Measurements from ENCODE around the gene NRM.

Gene NRM

GRCh38 chr6:30646450-30647241 is 44.1 kb downstream of the NRM start, which contains the start of gene C6orf136:
Gene C6orf136, plus strand, starts transcription at chr6:30647133. Its CDS starts 99 bp downstream, at chr6:30647232.
- no peaks in the 10 kb centered on the region for H3K9me3 ChIP-seq (ENCODE audit: insufficient read depth, low read depth, low read length)
- no peaks in the 10 kb centered on the region for H3K27me3 ChIP-seq (ENCODE audit: insufficient read depth, low read length)
- H3K4me1 ChIP-seq (ENCODE audit: insufficient read depth, low read length) = peaks cover 5% of the 10 kb centered on the region; the same call in 1 of the 2 replicates
- H3K9ac ChIP-seq (ENCODE audit: low read depth, low read length) = peak within 1 kb of the TSS; percentile 92
- H3K4me3 ChIP-seq (ENCODE audit: low read length) = peak within 1 kb of the TSS; percentile 89
- peaks cover 50% of the 10 kb centered on the region for H3K36me3 ChIP-seq (ENCODE audit: insufficient read depth, low read depth, low read length)
- H3K27ac ChIP-seq (ENCODE audit: low read length) = peak within 1 kb of the TSS; percentile 87

GRCh38 chr6:30645989-30646388 is 44.8 kb downstream of the NRM start:
- no peak overlapping the region for H3K27ac ChIP-seq (ENCODE audit: low read length)

GRCh38 chr6:30644769-30645168 is 46.0 kb downstream of the NRM start:
- Histone ChIP-seq H3K4me1 (ENCODE audit: insufficient read depth, low read length) (peaks cover 5% of the 10 kb centered on the region; the same call in 1 of the 2 replicates), H3K36me3 (ENCODE audit: insufficient read depth, low read depth, low read length) (peaks cover 54% of the 10 kb centered on the region), H3K4me3 (ENCODE audit: low read length) (no peak overlapping the region), H3K27ac (ENCODE audit: low read length) (no peak overlapping the region), H3K9ac (ENCODE audit: low read depth, low read length) (no peak overlapping the region), H3K27me3 (ENCODE audit: insufficient read depth, low read length) (no peaks in the 10 kb centered on the region), H3K9me3 (ENCODE audit: insufficient read depth, low read depth, low read length) (no peaks in the 10 kb centered on the region)

More at GRCh38 chr6:30645989-30646388, 44.8 kb downstream of the NRM start:
- Histone ChIP-seq H3K4me1 (ENCODE audit: insufficient read depth, low read length) (peaks cover 5% of the 10 kb centered on the region; the same call in 1 of the 2 replicates), H3K4me3 (ENCODE audit: low read length) (peak overlapping the region; percentile 89), H3K9me3 (ENCODE audit: insufficient read depth, low read depth, low read length) (no peaks in the 10 kb centered on the region), H3K36me3 (ENCODE audit: insufficient read depth, low read depth, low read length) (peaks cover 50% of the 10 kb centered on the region), H3K9ac (ENCODE audit: low read depth, low read length) (peak overlapping the region; percentile 51; the same call in 1 of the 2 replicates), H3K27me3 (ENCODE audit: insufficient read depth, low read length) (no peaks in the 10 kb centered on the region)

- Histone ChIP-seq H3K9me3 (ENCODE audit: insufficient read depth, low read depth, low read length) (no peaks in the 10 kb centered on the region), H3K4me3 (ENCODE audit: low read length) (no peak overlapping the region), H3K4me1 (ENCODE audit: insufficient read depth, low read length) (peaks cover 5% of the 10 kb centered on the region; the same call in 1 of the 2 replicates), H3K9ac (ENCODE audit: low read depth, low read length) (no peak overlapping the region), H3K27me3 (ENCODE audit: insufficient read depth, low read length) (no peaks in the 10 kb centered on the region), H3K27ac (ENCODE audit: low read length) (no peak overlapping the region), H3K36me3 (ENCODE audit: insufficient read depth, low read depth, low read length) (peaks cover 56% of the 10 kb centered on the region)
These were observed 47.1 kb downstream of the NRM start for GRCh38 chr6:30643656-30644055.

GRCh38 chr6:30641048-30641447 is 49.7 kb downstream of the NRM start:
- H3K36me3 ChIP-seq (ENCODE audit: insufficient read depth, low read depth, low read length) = peaks cover 61% of the 10 kb centered on the region
- H3K4me3 ChIP-seq (ENCODE audit: low read length) = no peak overlapping the region
- peaks cover 4% of the 10 kb centered on the region; the same call in 1 of the 2 replicates for H3K4me1 ChIP-seq (ENCODE audit: insufficient read depth, low read length)
- no peaks in the 10 kb centered on the region for H3K27me3 ChIP-seq (ENCODE audit: insufficient read depth, low read length)
- H3K9me3 ChIP-seq (ENCODE audit: insufficient read depth, low read depth, low read length) = no peaks in the 10 kb centered on the region
- H3K9ac ChIP-seq (ENCODE audit: low read depth, low read length) = no peak overlapping the region
- no peak overlapping the region for H3K27ac ChIP-seq (ENCODE audit: low read length)

- Histone ChIP-seq H3K9ac (ENCODE audit: low read depth, low read length) (no peak overlapping the region), H3K27ac (ENCODE audit: low read length) (no peak overlapping the region), H3K36me3 (ENCODE audit: insufficient read depth, low read depth, low read length) (peaks cover 61% of the 10 kb centered on the region), H3K4me1 (ENCODE audit: insufficient read depth, low read length) (no peaks in the 10 kb centered on the region), H3K9me3 (ENCODE audit: insufficient read depth, low read depth, low read length) (no peaks in the 10 kb centered on the region), H3K27me3 (ENCODE audit: insufficient read depth, low read length) (no peaks in the 10 kb centered on the region), H3K4me3 (ENCODE audit: low read length) (no peak overlapping the region)
These were observed 50.3 kb downstream of the NRM start for GRCh38 chr6:30640481-30640880.

All from iPS-20b (cell line).